ENCODE results near the gene CFDP1. TPM values are rescaled to one million over a fixed set of nuclear protein-coding genes. Genes with fewer than 3 reads are reported as not detected.

The CFDP1 gene
- polyA plus RNA-seq, 1 donor (not counting 4 experiments of a cell fraction or from before 2014, with no cell fraction given): 42.1 TPM

DNA sequence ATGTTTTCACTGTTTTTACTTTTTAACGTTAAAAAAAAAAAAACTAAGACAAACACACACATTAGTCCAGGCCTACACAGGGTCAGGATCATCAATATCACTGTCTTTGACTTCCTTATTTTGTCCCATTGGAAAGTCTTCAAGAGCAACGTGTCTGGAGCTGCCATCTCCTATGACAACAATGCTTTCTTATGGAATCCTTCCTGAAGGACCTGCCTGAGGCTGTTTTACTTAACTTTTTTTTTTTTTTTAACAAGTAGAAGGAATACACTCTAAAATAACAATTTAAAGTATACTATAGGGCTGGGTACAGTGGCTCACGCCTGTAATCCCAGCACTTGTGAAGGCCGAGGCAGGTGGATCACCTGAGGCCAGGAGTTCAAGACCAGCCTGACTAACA, 110.1 kb downstream of the CFDP1 start:
- no peaks in the 10 kb centered on the region for H3K9me1 ChIP-seq (ENCODE audit: control insufficient read depth, extremely low read depth, insufficient read depth, low read length)
- H3K4me2 ChIP-seq (ENCODE audit: control insufficient read depth, extremely low read depth, insufficient read depth, low read depth, low read length): peak overlapping the region; percentile 69
- H3K36me3 ChIP-seq (ENCODE audit: control insufficient read depth in 2 of 2, extremely low read depth in 1 of 2, insufficient read depth in 2 of 2, low read length in 2 of 2): peaks cover 0 to 5% of the 10 kb centered on the region in 2 experiments
- no peak for TF ChIP-seq EZH2 (IDR thresholded peaks at IDR 0.05; ENCODE audit: low read length)
- TF ChIP-seq, protein P1, sequence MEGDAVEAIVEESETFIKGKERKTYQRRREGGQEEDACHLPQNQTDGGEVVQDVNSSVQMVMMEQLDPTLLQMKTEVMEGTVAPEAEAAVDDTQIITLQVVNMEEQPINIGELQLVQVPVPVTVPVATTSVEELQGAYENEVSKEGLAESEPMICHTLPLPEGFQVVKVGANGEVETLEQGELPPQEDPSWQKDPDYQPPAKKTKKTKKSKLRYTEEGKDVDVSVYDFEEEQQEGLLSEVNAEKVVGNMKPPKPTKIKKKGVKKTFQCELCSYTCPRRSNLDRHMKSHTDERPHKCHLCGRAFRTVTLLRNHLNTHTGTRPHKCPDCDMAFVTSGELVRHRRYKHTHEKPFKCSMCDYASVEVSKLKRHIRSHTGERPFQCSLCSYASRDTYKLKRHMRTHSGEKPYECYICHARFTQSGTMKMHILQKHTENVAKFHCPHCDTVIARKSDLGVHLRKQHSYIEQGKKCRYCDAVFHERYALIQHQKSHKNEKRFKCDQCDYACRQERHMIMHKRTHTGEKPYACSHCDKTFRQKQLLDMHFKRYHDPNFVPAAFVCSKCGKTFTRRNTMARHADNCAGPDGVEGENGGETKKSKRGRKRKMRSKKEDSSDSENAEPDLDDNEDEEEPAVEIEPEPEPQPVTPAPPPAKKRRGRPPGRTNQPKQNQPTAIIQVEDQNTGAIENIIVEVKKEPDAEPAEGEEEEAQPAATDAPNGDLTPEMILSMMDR (optimal IDR thresholded peaks at IDR 0.05 in 1 of 3, IDR thresholded peaks at IDR 0.05 in 1 of 3, conservative IDR thresholded peaks at IDR 0.05 in 1 of 3; ENCODE audit: extremely low read depth in 1 of 3, insufficient read depth in 2 of 3, low read length in 3 of 3): no peak
- DNase-seq (ENCODE audit: low read depth, low spot score): peak; percentile 61
- dilution Hi-C loops (cut with MboI; ENCODE audit: extremely low pct_ligation_motif_present, low sequenced_read_pairs): no loop called here
- FAIRE-seq: peak; percentile 5
- H2AFZ ChIP-seq (ENCODE audit: control insufficient read depth, low read length): no peak overlapping the region
- peak overlapping the region in 1 of 3 experiments; percentile 18 for H3K4me3 ChIP-seq (ENCODE audit: control insufficient read depth in 2 of 3, extremely low read depth in 1 of 3, insufficient read depth in 2 of 3, low read depth in 1 of 3, low read length in 3 of 3)
- H4K20me1 ChIP-seq (ENCODE audit: control insufficient read depth, extremely low read depth, insufficient read depth, low read length): no peaks in the 10 kb centered on the region
- no peaks in the 10 kb centered on the region for H3K9me3 ChIP-seq (ENCODE audit: control insufficient read depth, low read depth, low read length)
- peak overlapping the region; percentile 67 for H3K27ac ChIP-seq (ENCODE audit: control insufficient read depth, insufficient read depth, low read length)
- H3K79me2 ChIP-seq (ENCODE audit: control insufficient read depth, insufficient read depth, low read length): no peaks in the 10 kb centered on the region
- H3K4me1 ChIP-seq (ENCODE audit: control insufficient read depth, extremely low read depth, insufficient read depth, low read length): peaks cover 34% of the 10 kb centered on the region
- no peaks in the 10 kb centered on the region for H3K27me3 ChIP-seq (ENCODE audit: control insufficient read depth, extremely low read depth, insufficient read depth, low read length)
- H3K9ac ChIP-seq (ENCODE audit: control insufficient read depth, extremely low read depth, insufficient read depth, low read length): no peak overlapping the region

DNA sequence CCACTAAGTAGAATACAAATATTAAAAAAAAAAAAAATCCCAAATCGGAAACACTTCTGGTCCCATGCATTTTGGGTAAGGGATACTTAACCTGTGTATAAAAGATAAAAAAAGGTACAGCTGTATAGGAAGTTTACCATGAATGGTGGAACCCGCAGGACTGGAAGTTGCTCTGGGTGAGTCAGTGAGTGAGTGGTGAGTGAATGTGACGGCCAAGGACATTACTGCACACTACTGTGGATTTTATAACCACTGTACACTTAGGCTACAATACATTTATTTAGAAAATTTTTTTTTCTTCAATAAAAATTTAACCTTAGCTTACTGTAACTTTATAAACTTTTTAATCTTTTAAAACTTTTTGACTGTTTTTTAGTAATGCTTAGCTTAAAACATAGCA, 110.6 kb downstream of the CFDP1 start:
- Histone ChIP-seq H3K36me3 (ENCODE audit: control insufficient read depth in 2 of 2, extremely low read depth in 1 of 2, insufficient read depth in 2 of 2, low read length in 2 of 2) (peaks cover 0 to 5% of the 10 kb centered on the region in 2 experiments), H2AFZ (ENCODE audit: control insufficient read depth, low read length) (no peak overlapping the region), H3K9ac (ENCODE audit: control insufficient read depth, extremely low read depth, insufficient read depth, low read length) (no peak overlapping the region), H4K20me1 (ENCODE audit: control insufficient read depth, extremely low read depth, insufficient read depth, low read length) (no peaks in the 10 kb centered on the region), H3K79me2 (ENCODE audit: control insufficient read depth, insufficient read depth, low read length) (no peaks in the 10 kb centered on the region), H3K27ac (ENCODE audit: control insufficient read depth, insufficient read depth, low read length) (peak overlapping the region; percentile 67), H3K9me3 (ENCODE audit: control insufficient read depth, low read depth, low read length) (no peaks in the 10 kb centered on the region), H3K9me1 (ENCODE audit: control insufficient read depth, extremely low read depth, insufficient read depth, low read length) (no peaks in the 10 kb centered on the region), H3K27me3 (ENCODE audit: control insufficient read depth, extremely low read depth, insufficient read depth, low read length) (no peaks in the 10 kb centered on the region), H3K4me2 (ENCODE audit: control insufficient read depth, extremely low read depth, insufficient read depth, low read depth, low read length) (peak overlapping the region; percentile 69), H3K4me3 (ENCODE audit: control insufficient read depth in 2 of 3, extremely low read depth in 1 of 3, insufficient read depth in 2 of 3, low read depth in 1 of 3, low read length in 3 of 3) (no peak overlapping the region), H3K4me1 (ENCODE audit: control insufficient read depth, extremely low read depth, insufficient read depth, low read length) (peaks cover 34% of the 10 kb centered on the region)
- TF ChIP-seq, protein P1 (optimal IDR thresholded peaks at IDR 0.05 in 1 of 3, IDR thresholded peaks at IDR 0.05 in 1 of 3, conservative IDR thresholded peaks at IDR 0.05 in 1 of 3; ENCODE audit: extremely low read depth in 1 of 3, insufficient read depth in 2 of 3, low read length in 3 of 3): no peak
- no peak for TF ChIP-seq EZH2 (IDR thresholded peaks at IDR 0.05; ENCODE audit: low read length)
- dilution Hi-C loops (cut with MboI; ENCODE audit: extremely low pct_ligation_motif_present, low sequenced_read_pairs): no loop called here
- DNase-seq (ENCODE audit: low read depth, low spot score) (no peak), FAIRE-seq (peak; percentile 46)

Measured in keratinocyte (primary cell).